Endodermal cell (in vitro differentiated cells): ENCODE data around the gene MYBPC2. TPM values are rescaled to one million over a fixed set of nuclear protein-coding genes. Genes with fewer than 3 reads are reported as not detected.

Source experiments
- DNase-seq: peaks from one replicate; pipeline ENCODE4 v3.0.0-alpha.2; 2017
- H3K27ac ChIP-seq: 2 replicates; pipeline ENCODE4 v1.5.1; 2013; ENCODE audit warnings: mild to moderate bottlenecking, low read depth, low read length, moderate library complexity
- H3K27me3 ChIP-seq: 2 replicates; pipeline ENCODE4 v1.6.1; 2013; ENCODE audit warnings: mild to moderate bottlenecking, low read length, moderate library complexity; ENCODE audit not compliant: insufficient read depth, control insufficient read depth, poor library complexity, severe bottlenecking
- H3K36me3 ChIP-seq: 2 replicates; pipeline ENCODE4 v1.7.0; 2013; ENCODE audit warnings: mild to moderate bottlenecking, low read length, moderate library complexity; ENCODE audit not compliant: control insufficient read depth, insufficient read depth
- H3K4me1 ChIP-seq: one replicate; pipeline ENCODE4 v1.7.0; 2013; ENCODE audit warnings: low read length; ENCODE audit not compliant: control insufficient read depth, insufficient read depth
- H3K4me3 ChIP-seq: 2 replicates; pipeline ENCODE4 v1.5.1; 2013; ENCODE audit warnings: mild to moderate bottlenecking, low read length, moderate library complexity
- H3K9ac ChIP-seq: 2 replicates; pipeline ENCODE4 v1.6.1; 2013; ENCODE audit warnings: mild to moderate bottlenecking, low read length, moderate library complexity; ENCODE audit not compliant: poor library complexity, severe bottlenecking; ENCODE audit errors: extremely low read depth
- H3K9me3 ChIP-seq: 2 replicates; pipeline ENCODE4 v1.6.1; 2013; ENCODE audit warnings: mild to moderate bottlenecking, low read length, moderate library complexity; ENCODE audit not compliant: control insufficient read depth
- H3K27ac Mint-ChIP-seq: 2 replicates; pipeline ENCODE4 v1.8.0; 2020; ENCODE audit warnings: mixed read lengths
- H3K27me3 Mint-ChIP-seq: 2 replicates; pipeline ENCODE4 v1.8.0; 2021; ENCODE audit warnings: mild to moderate bottlenecking, mixed read lengths; ENCODE audit not compliant: insufficient read depth
- H3K36me3 Mint-ChIP-seq: 2 replicates; pipeline ENCODE4 v1.8.0; 2020; ENCODE audit warnings: low read depth, mixed read lengths
- H3K4me1 Mint-ChIP-seq: 2 replicates; pipeline ENCODE4 v1.8.0; 2020; ENCODE audit warnings: mixed read lengths
- H3K4me3 Mint-ChIP-seq: 2 replicates; pipeline ENCODE4 v1.8.0; 2020; ENCODE audit warnings: mild to moderate bottlenecking, moderate library complexity, mixed read lengths
- H3K9me3 Mint-ChIP-seq: 2 replicates; pipeline ENCODE4 v1.8.0; 2020; ENCODE audit warnings: mild to moderate bottlenecking, mixed read lengths
- WGBS, 2 experiments: methylation state at CpG; one replicate each; pipeline versions ENCODE4 v1.1.5 to v1.1.7; 2013; ENCODE audit warnings: missing lambda C conversion rate in 2 of 2, mixed read lengths in 1 of 2; ENCODE audit not compliant: insufficient coverage in 1 of 2, insufficient read length in 1 of 2; 5-methylcytosine and 5-hydroxymethylcytosine counted together
- total RNA-seq, 2 donors: library from RNA; stranded (reverse); fragmentation: NEBNext Ultra II Directional in 1 of 2; extraction: Animal tissue kit (Norgen Biotek cat#: 25700) in 1 of 2; gene quantifications; 2 replicates in 1 of 2; 3 replicates in 1 of 2; pipeline ENCODE4 v1.2.1, GENCODE V29; 2021
- TF ChIP-seq, protein P1 (sequence below): fragments of 200-600 bp; sonication (generic); conservative IDR thresholded peaks from 2 replicates; pipeline ENCODE4 v1.5.0; 2021; ENCODE audit warnings: antibody characterized with exemption, mild to moderate bottlenecking

Gene MYBPC2
- total RNA-seq, 2 donors from 2014 or later, result 1.9 to 2.3 TPM

DNA sequence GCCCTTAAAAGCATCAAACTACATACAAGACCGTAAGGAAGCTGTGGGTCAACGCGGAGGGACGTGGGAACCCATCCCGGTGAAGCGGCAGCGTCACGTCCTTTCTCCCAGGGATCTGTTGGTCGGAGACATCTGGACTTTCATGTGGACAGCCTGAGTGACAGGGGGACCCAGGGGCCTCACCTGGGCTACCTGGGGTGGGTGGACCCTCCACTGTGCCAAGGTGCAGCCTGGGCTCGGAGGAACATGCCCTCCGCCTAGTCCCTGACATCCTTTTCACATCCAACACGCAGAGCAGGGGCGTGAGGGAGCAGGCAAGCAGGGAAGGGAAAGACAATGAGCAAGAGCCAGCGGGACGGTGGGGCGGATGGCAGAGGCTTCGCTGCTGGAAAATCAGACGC lies 57.7 kb downstream of the MYBPC2 start:
- no peak overlapping the region for H3K27ac ChIP-seq
- Mint-ChIP-seq H3K27me3 (peaks cover 92% of the 10 kb centered on the region), H3K4me1 (no peaks in the 10 kb centered on the region), H3K36me3 (peaks cover 25% of the 10 kb centered on the region), H3K9me3 (peaks cover 21% of the 10 kb centered on the region), H3K4me3 (no peak overlapping the region), H3K27ac (no peak overlapping the region)
- WGBS, 2 experiments, result 90 to 96% methylated on average over 11 to 16 of the region's 18 CpGs
- H3K4me1 ChIP-seq, result no peaks in the 10 kb centered on the region
- H3K4me3 ChIP-seq, result no peak overlapping the region
- H3K36me3 ChIP-seq, result peaks cover 6% of the 10 kb centered on the region
- H3K27me3 ChIP-seq, result peaks cover 33% of the 10 kb centered on the region
- DNase-seq, result peak; percentile 39
- TF ChIP-seq, protein P1, sequence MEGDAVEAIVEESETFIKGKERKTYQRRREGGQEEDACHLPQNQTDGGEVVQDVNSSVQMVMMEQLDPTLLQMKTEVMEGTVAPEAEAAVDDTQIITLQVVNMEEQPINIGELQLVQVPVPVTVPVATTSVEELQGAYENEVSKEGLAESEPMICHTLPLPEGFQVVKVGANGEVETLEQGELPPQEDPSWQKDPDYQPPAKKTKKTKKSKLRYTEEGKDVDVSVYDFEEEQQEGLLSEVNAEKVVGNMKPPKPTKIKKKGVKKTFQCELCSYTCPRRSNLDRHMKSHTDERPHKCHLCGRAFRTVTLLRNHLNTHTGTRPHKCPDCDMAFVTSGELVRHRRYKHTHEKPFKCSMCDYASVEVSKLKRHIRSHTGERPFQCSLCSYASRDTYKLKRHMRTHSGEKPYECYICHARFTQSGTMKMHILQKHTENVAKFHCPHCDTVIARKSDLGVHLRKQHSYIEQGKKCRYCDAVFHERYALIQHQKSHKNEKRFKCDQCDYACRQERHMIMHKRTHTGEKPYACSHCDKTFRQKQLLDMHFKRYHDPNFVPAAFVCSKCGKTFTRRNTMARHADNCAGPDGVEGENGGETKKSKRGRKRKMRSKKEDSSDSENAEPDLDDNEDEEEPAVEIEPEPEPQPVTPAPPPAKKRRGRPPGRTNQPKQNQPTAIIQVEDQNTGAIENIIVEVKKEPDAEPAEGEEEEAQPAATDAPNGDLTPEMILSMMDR, result no peak
- no peak overlapping the region for H3K9ac ChIP-seq
- peaks cover 24% of the 10 kb centered on the region for H3K9me3 ChIP-seq

GRCh38 chr19:50490991-50491472 lies 58.3 kb downstream of the MYBPC2 start:
- DNase-seq, result no peak
- H3K4me3 Mint-ChIP-seq, result no peak overlapping the region

GRCh38 chr19:50492303-50493052 lies 59.8 kb downstream of the MYBPC2 start:
- 28 to 57% methylated on average over 5 to 9 of the region's 12 CpGs for WGBS, 2 experiments
- no peaks in the 10 kb centered on the region for H3K36me3 ChIP-seq
- peak; percentile 69 for DNase-seq
- no peak overlapping the region for H3K4me3 Mint-ChIP-seq
- TF ChIP-seq, protein P1, result no peak
- H3K27ac ChIP-seq, result no peak overlapping the region
- H3K4me1 Mint-ChIP-seq, result no peaks in the 10 kb centered on the region
- no peaks in the 10 kb centered on the region for H3K4me1 ChIP-seq
- H3K9me3 ChIP-seq, result peaks cover 9% of the 10 kb centered on the region
- H3K27me3 ChIP-seq, result peaks cover 31% of the 10 kb centered on the region
- H3K9me3 Mint-ChIP-seq, result peaks cover 3% of the 10 kb centered on the region
- no peak overlapping the region for H3K4me3 ChIP-seq
- no peak overlapping the region for H3K9ac ChIP-seq
- peaks cover 10% of the 10 kb centered on the region for H3K36me3 Mint-ChIP-seq
- peaks cover 84% of the 10 kb centered on the region for H3K27me3 Mint-ChIP-seq
- H3K27ac Mint-ChIP-seq, result no peak overlapping the region

More at GRCh38 chr19:50490991-50491472, 58.3 kb downstream of the MYBPC2 start:
- no peak overlapping the region for H3K27ac ChIP-seq
- 87 to 90% methylated on average over 17 to 26 of the region's 26 CpGs for WGBS, 2 experiments
- no peak overlapping the region for H3K4me3 ChIP-seq
- TF ChIP-seq, protein P1, result no peak
- H3K9me3 ChIP-seq, result peaks cover 18% of the 10 kb centered on the region
- no peak overlapping the region for H3K9ac ChIP-seq
- H3K27me3 Mint-ChIP-seq, result peaks cover 92% of the 10 kb centered on the region
- no peaks in the 10 kb centered on the region for H3K4me1 ChIP-seq
- peaks cover 33% of the 10 kb centered on the region for H3K27me3 ChIP-seq
- peaks cover 14% of the 10 kb centered on the region for H3K9me3 Mint-ChIP-seq
- H3K36me3 ChIP-seq, result peaks cover 6% of the 10 kb centered on the region
- no peaks in the 10 kb centered on the region for H3K4me1 Mint-ChIP-seq
- peaks cover 20% of the 10 kb centered on the region for H3K36me3 Mint-ChIP-seq
- H3K27ac Mint-ChIP-seq, result no peak overlapping the region
